ENCODE data around the gene RTL3.

Gene RTL3, protein sequence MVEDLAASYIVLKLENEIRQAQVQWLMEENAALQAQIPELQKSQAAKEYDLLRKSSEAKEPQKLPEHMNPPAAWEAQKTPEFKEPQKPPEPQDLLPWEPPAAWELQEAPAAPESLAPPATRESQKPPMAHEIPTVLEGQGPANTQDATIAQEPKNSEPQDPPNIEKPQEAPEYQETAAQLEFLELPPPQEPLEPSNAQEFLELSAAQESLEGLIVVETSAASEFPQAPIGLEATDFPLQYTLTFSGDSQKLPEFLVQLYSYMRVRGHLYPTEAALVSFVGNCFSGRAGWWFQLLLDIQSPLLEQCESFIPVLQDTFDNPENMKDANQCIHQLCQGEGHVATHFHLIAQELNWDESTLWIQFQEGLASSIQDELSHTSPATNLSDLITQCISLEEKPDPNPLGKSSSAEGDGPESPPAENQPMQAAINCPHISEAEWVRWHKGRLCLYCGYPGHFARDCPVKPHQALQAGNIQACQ

DNA sequence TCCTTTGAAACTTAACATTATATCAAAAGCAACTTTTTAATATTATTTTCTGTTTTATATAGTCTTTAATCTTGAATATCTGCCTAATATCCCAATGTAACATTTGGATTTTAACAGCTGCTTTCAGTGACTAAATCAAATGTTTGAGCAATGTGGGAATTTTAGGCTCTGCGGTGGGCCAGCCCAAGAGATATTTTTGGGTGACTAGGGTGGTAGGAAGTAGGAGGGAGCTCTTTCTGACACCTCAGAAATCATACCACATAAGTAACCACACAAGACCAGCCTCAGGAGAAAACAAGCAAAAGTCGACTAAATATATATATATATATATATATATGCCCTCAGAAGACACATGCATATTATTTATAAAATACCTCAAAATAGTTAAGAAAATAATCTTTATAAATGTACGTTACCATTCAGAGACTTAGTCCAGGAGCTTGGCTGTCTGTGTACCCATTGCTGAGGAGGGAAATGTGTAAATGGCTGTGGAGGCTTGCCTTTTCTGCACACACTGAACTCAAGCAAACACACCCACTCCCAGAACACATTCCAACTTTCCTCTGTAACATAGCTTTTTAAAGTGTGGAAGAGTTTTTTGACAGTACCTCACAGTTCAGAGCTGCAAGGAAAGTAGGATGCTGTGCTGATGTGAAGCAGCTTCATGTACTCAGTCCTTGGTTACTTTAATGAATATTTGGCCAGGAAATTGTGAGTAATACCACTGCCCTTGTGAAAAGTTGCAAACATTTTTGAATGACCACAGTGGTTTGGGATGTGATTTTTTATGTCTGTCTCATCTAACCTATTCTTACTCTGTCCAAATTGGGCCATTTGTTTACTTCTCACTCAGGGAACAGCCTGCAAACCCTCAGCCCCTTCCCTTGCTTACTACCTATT lies at the start of gene RTL3:
Gene RTL3 (minus strand): TSS at position 484 of the 900 bp plus-strand sequence. CDS start 908 bp downstream, outside the sequence.
- ATAC-seq (peak; percentile 50), DNase-seq (ENCODE audit: low spot score in 2 of 2) (no peak)
- Mint-ChIP-seq H3K9me3 (no peaks in the 10 kb centered on the region), H3K36me3 (no peaks in the 10 kb centered on the region), H3K27ac (no peak within 1 kb of the TSS), H3K4me3 (no peak within 1 kb of the TSS), H3K4me1 (peaks cover 14% of the 10 kb centered on the region)

- DNase-seq (ENCODE audit: low spot score in 2 of 2), result no peak
- no peaks in the 10 kb centered on the region for H3K4me1 Mint-ChIP-seq
- no peak overlapping the region for H3K27ac Mint-ChIP-seq
- no peaks in the 10 kb centered on the region for H3K9me3 Mint-ChIP-seq
- no peak for ATAC-seq
- no peak overlapping the region for H3K4me3 Mint-ChIP-seq
- H3K36me3 Mint-ChIP-seq, result no peaks in the 10 kb centered on the region
Measured at GRCh38 chrX:78708816-78709215, 49.7 kb upstream of the RTL3 start.

- H3K27ac Mint-ChIP-seq, result no peak overlapping the region
- H3K4me3 Mint-ChIP-seq, result no peak overlapping the region
- no peaks in the 10 kb centered on the region for H3K4me1 Mint-ChIP-seq
- DNase-seq (ENCODE audit: low spot score in 2 of 2) (no peak), ATAC-seq (no peak)
- H3K36me3 Mint-ChIP-seq, result no peaks in the 10 kb centered on the region
- H3K9me3 Mint-ChIP-seq, result no peaks in the 10 kb centered on the region
Measured at GRCh38 chrX:78708262-78708661, 49.1 kb upstream of the RTL3 start.

DNA sequence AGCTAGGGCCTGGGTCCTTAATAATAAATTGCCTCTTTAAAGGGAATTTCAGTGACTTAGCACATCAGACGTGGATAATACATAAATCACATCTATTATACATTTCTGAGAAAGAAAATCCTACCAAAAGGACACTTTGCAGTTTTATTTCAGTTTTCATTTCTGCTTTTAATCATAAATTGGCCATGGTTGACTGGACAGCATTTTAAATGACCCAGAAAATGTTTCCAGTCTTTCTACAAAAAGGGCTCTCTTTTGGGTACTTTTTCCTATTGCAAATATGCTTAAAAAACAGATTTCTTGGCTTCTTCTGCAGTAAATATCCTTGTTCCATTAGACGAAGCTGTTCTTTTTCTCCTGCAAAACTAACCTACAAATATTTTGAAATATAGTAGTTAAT lies 46.9 kb upstream of the RTL3 start:
- H3K9me3 Mint-ChIP-seq, result no peaks in the 10 kb centered on the region
- H3K27ac Mint-ChIP-seq, result no peak overlapping the region
- DNase-seq (ENCODE audit: low spot score in 2 of 2) (no peak), ATAC-seq (no peak)
- H3K4me1 Mint-ChIP-seq, result no peaks in the 10 kb centered on the region
- no peaks in the 10 kb centered on the region for H3K36me3 Mint-ChIP-seq
- H3K4me3 Mint-ChIP-seq, result no peak overlapping the region

GRCh38 chrX:78693536-78693935 lies 34.4 kb upstream of the RTL3 start:
- Mint-ChIP-seq H3K36me3 (no peaks in the 10 kb centered on the region), H3K4me1 (no peaks in the 10 kb centered on the region), H3K4me3 (no peak overlapping the region), H3K27ac (no peak overlapping the region), H3K9me3 (no peaks in the 10 kb centered on the region)
- no peak for ATAC-seq
- no peak for DNase-seq (ENCODE audit: low spot score in 2 of 2)

- no peaks in the 10 kb centered on the region for H3K4me1 Mint-ChIP-seq
- H3K27ac Mint-ChIP-seq, result no peak overlapping the region
- DNase-seq (ENCODE audit: low spot score in 2 of 2) (no peak), ATAC-seq (no peak)
- H3K4me3 Mint-ChIP-seq, result no peak overlapping the region
- H3K36me3 Mint-ChIP-seq, result no peaks in the 10 kb centered on the region
- H3K9me3 Mint-ChIP-seq, result no peaks in the 10 kb centered on the region
Measured at GRCh38 chrX:78693012-78693411, 33.9 kb upstream of the RTL3 start.

DNA sequence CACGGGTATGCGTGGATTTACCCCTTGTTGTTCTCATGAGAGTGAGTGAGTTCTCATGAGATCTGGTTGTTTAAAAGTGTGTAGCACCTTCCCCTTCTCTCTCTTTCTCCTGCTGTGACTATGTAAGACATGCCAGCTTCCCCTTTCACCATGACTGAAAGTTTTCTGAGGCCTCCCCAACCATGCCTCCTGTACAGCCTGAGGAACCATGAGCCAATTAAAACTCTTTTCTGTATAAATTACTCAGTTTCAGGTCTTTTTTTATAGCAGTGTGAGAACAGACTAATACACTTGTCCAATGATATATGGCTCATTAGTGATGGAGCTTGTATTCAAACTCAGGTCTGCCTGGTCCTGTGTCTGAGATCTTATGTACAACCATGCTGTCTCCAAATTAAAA lies 28.5 kb upstream of the RTL3 start:
- no peak for DNase-seq (ENCODE audit: low spot score in 2 of 2)
- Mint-ChIP-seq H3K9me3 (no peaks in the 10 kb centered on the region), H3K27ac (no peak overlapping the region), H3K36me3 (no peaks in the 10 kb centered on the region), H3K4me1 (no peaks in the 10 kb centered on the region), H3K4me3 (no peak overlapping the region)
- no peak for ATAC-seq

DNA sequence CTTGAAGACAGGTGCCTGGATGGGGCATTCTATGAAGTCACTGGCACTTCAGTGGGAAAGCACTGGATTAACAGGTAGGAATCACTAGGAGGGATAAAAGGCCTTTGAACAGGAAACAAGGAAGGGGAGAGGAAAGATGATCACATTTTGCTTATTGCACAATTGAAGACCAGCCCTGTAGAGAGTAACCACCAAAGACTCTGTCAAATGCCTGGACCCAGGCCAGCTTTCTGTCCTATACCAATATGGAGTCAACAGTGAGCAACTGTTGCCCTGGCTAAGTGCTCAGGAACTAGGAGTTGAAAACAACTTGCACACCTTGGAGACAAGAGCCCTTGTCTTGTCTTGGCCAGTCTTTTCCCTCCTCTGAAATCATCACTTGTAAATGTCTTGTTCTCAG lies 14.1 kb upstream of the RTL3 start:
- Mint-ChIP-seq H3K27ac (no peak overlapping the region), H3K4me3 (no peak overlapping the region), H3K36me3 (no peaks in the 10 kb centered on the region), H3K4me1 (no peaks in the 10 kb centered on the region), H3K9me3 (peaks cover 3% of the 10 kb centered on the region)
- no peak for ATAC-seq
- no peak for DNase-seq (ENCODE audit: low spot score in 2 of 2)

DNA sequence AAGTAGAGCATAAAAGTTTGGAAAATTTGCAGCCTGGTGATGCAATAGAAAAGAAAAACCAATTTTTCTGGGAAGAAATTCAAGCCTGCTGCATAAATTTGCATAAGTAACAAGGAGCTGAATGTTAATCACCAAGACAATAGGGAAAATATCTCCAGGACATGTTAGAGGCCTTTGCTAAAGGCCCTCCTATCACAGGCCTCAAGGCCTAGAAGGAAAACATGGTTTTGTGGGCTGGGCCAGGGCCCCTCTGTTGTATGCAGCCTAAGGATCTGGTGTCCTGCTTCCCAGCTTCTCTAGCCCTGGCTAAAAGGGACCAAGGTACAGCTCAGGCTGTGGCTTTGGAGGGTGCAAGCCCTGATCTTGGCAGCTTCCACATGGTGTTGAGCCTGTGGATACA lies 6.2 kb upstream of the RTL3 start:
- Mint-ChIP-seq H3K36me3 (no peaks in the 10 kb centered on the region), H3K4me1 (no peaks in the 10 kb centered on the region), H3K9me3 (no peaks in the 10 kb centered on the region), H3K27ac (no peak overlapping the region), H3K4me3 (no peak overlapping the region)
- DNase-seq (ENCODE audit: low spot score in 2 of 2) (no peak), ATAC-seq (no peak)

DNA sequence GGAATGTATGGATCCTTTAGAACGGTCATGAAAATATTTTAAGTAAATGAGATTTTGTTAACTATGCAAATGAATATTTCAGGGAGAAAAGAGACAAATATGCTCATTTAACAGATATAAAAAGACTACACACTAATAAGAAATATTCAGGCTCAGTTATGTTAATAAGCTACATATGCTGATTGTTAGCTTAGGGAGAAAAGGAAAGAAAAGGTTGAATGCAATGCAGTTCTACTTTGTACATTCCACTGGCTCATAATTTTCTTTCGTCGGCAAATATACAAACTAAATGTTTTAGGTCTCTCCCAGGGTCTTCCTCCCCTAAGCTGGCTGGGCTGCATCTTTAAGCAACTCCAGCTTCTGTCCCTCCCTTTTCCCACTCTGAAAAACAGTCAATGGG lies 2.7 kb upstream of the RTL3 start:
- H3K9me3 Mint-ChIP-seq, result no peaks in the 10 kb centered on the region
- H3K27ac Mint-ChIP-seq, result no peak overlapping the region
- no peak for ATAC-seq
- peaks cover 7% of the 10 kb centered on the region for H3K4me1 Mint-ChIP-seq
- no peak for DNase-seq (ENCODE audit: low spot score in 2 of 2)
- H3K4me3 Mint-ChIP-seq, result no peak overlapping the region
- H3K36me3 Mint-ChIP-seq, result no peaks in the 10 kb centered on the region

DNA sequence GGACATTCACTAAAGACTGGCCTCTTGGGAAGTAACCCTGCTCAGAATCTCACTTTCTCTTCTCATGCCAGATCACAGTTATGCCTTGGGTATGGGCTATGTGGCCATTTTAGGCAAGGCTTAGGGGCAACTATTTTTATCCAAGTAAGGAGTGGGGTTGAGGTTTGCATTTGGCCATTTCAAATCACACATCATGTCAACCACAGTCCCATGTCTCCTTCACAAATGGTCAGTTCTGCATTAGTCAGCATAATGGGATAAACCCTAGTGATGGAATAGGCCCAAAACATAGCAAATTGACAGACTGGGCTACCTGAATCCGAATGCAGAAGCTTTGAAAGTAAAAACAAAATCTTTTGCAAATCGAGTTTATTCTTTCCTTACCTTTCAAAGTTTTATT lies 827 bp upstream of the RTL3 start:
- Mint-ChIP-seq H3K36me3 (no peaks in the 10 kb centered on the region), H3K4me1 (peaks cover 8% of the 10 kb centered on the region), H3K27ac (no peak overlapping the region), H3K4me3 (no peak overlapping the region), H3K9me3 (no peaks in the 10 kb centered on the region)
- no peak for DNase-seq (ENCODE audit: low spot score in 2 of 2)
- ATAC-seq, result no peak

- no peak overlapping the region for H3K27ac Mint-ChIP-seq
- H3K4me3 Mint-ChIP-seq, result no peak overlapping the region
Measured at GRCh38 chrX:78658414-78658813, 714 bp downstream of the RTL3 start.

GRCh38 chrX:78655642-78656041 lies 3.5 kb downstream of the RTL3 start:
- Mint-ChIP-seq H3K4me1 (peaks cover 28% of the 10 kb centered on the region), H3K9me3 (no peaks in the 10 kb centered on the region), H3K4me3 (no peak overlapping the region), H3K27ac (no peak overlapping the region), H3K36me3 (peaks cover 7% of the 10 kb centered on the region)
- DNase-seq (ENCODE audit: low spot score in 2 of 2) (no peak), ATAC-seq (no peak)

More at GRCh38 chrX:78658414-78658813, 714 bp downstream of the RTL3 start:
- DNase-seq (ENCODE audit: low spot score in 2 of 2) (no peak), ATAC-seq (no peak)
- H3K9me3 Mint-ChIP-seq, result no peaks in the 10 kb centered on the region
- peaks cover 14% of the 10 kb centered on the region for H3K4me1 Mint-ChIP-seq
- no peaks in the 10 kb centered on the region for H3K36me3 Mint-ChIP-seq

DNA sequence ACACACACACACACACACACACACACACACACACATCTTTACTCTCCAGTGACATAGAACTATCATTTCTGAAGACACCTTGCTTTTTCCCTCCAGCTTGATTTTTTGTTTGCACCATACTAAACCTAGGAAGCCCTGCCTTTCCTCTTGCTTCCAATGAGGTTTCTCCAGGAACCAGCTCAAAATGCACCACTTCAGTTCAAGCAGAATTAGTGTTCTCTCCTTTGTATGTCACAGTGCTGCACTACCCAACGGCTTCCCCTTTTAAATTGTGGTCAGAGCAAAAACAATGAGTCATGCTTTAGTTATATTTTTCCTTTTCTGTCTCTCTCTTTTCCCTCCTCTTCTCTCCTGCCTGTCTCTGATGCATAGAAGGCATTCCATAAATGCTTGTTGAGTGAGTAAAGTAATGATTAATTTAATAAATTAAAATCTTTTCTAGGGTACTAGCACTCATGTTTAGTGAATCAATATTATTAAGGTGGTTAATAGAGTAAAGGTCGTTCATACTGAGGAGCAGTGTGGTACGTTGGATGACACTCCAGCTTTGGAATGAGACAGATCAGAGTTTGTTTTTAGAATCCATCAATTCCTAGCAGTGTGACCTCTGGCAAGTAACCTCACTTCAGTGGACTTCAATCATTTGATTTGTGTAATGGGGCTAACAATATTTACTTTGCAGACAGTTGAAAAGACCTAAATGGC lies 5.9 kb downstream of the RTL3 start:
- H3K36me3 Mint-ChIP-seq, result peaks cover 7% of the 10 kb centered on the region
- DNase-seq (ENCODE audit: low spot score in 2 of 2) (no peak), ATAC-seq (peak; percentile 67)
- no peak overlapping the region for H3K27ac Mint-ChIP-seq
- no peaks in the 10 kb centered on the region for H3K9me3 Mint-ChIP-seq
- peak overlapping the region; percentile 4 for H3K4me3 Mint-ChIP-seq
- H3K4me1 Mint-ChIP-seq, result peaks cover 30% of the 10 kb centered on the region

DNA sequence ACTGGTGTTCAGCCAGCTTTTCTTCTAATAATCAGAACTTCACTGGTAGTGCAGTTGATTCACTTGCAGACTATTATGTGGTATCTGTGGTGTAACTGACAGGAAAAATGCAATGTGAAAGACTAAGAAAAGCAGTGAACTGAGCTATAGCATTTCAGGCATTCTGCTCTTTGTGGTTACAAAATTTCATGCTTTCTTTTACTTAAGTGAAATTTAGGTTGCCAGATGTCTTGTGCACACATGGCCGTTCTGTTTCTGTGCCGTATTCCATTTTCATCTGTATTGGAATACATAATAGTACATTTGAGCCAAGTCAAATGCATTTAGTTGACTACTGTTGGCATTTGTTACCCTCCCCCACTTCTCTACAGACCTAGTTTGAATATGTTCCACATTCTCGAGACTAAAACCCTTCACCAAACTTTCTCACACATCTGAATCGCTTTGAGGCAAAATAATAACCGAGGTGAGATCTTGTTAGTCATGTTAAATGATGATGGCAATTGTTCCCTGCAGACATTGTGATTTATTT lies 8.2 kb downstream of the RTL3 start:
- peaks cover 27% of the 10 kb centered on the region for H3K4me1 Mint-ChIP-seq
- peaks cover 4% of the 10 kb centered on the region for H3K9me3 Mint-ChIP-seq
- H3K4me3 Mint-ChIP-seq, result peak overlapping the region; percentile 33
- ATAC-seq (peak; percentile 94), DNase-seq (ENCODE audit: low spot score in 2 of 2) (no peak)
- H3K27ac Mint-ChIP-seq, result no peak overlapping the region
- peaks cover 7% of the 10 kb centered on the region for H3K36me3 Mint-ChIP-seq
